Transverse colon (tissue), 4 donors: ENCODE results near the gene STH. TPM values are rescaled to one million over a fixed set of nuclear protein-coding genes. Genes with fewer than 3 reads are reported as not detected.
"Not testable (repeated sequence)": the region's sequence is repeated elsewhere in the genome, so short reads cannot be mapped to it uniquely, and the experiment has no call there.

Source experiments
- DNase-seq: peaks from one replicate; pipeline ENCODE4 v3.0.0-alpha.2; 2019
- H3K27ac ChIP-seq, 4 donors: fragments of 200-600 bp; sonication (generic); 2 replicates each; pipeline ENCODE4 v1.5.1; 2016 to 2018; ENCODE audit warnings: inconsistent platforms in 4 of 4
- H3K27me3 ChIP-seq: fragments of 200-600 bp; sonication (generic); 2 replicates; pipeline ENCODE4 v1.5.1; 2017; ENCODE audit warnings: inconsistent platforms
- H3K36me3 ChIP-seq, 4 donors: fragments of 200-600 bp; sonication (generic); 2 replicates each; pipeline ENCODE4 v1.5.1; 2017 to 2019; ENCODE audit warnings: inconsistent platforms in 4 of 4
- H3K4me1 ChIP-seq, 4 donors: fragments of 200-600 bp; sonication (generic); 2 replicates each; pipeline ENCODE4 v1.5.1; 2017 to 2020; ENCODE audit warnings: inconsistent platforms in 4 of 4
- H3K4me3 ChIP-seq, 4 donors: fragments of 200-600 bp; sonication (generic); 1 replicate in 1 of 4; 2 replicates in 3 of 4; pipeline versions ENCODE4 v1.5.1 to v1.6.1; 2017 to 2019; ENCODE audit warnings: inconsistent platforms in 4 of 4
- H3K9me3 ChIP-seq, 2 donors: fragments of 200-600 bp; sonication (generic); 2 replicates each; pipeline ENCODE4 v1.5.1; 2017 to 2019; ENCODE audit warnings: inconsistent platforms in 2 of 2
- CTCF ChIP-seq, 5 experiments: fragments of 200-600 bp in 3 of 5; fragments of 450-650 bp in 2 of 5; sonication (generic) in 3 of 5; IDR thresholded peaks; 1 replicate in 2 of 5; 2 replicates in 3 of 5; pipeline ENCODE4 v1.5.1; 2016 to 2017; ENCODE audit warnings: antibody characterized with exemption in 5 of 5, inconsistent platforms in 3 of 5, mild to moderate bottlenecking in 2 of 5, moderate library complexity in 1 of 5
- EP300 ChIP-seq: sonication (generic); formaldehyde crosslinking; IDR thresholded peaks from one replicate; pipeline ENCODE4 v1.6.1; 2017; ENCODE audit warnings: antibody characterized with exemption, low read depth
- POLR2A ChIP-seq: fragments of 450-650 bp; IDR thresholded peaks from one replicate; pipeline ENCODE4 v1.6.1; 2016; ENCODE audit warnings: antibody characterized with exemption, mild to moderate bottlenecking, moderate library complexity
- POLR2AphosphoS5 ChIP-seq, 3 donors: sonication (generic); formaldehyde crosslinking; IDR thresholded peaks; one replicate each; pipeline ENCODE4 v1.6.1; 2016; ENCODE audit warnings: antibody characterized with exemption in 3 of 3
- WGBS, 2 donors: methylation state at CpG; one replicate each; pipeline ENCODE4 v1.1.5; 2018; ENCODE audit warnings: low coverage in 1 of 2; 5-methylcytosine and 5-hydroxymethylcytosine counted together
- in situ Hi-C, 4 donors: fragments of 200-750 bp; cut with MboI; loops; one replicate each; pipeline versions ENCODE4 v1.15.0 to v1.15.1; 2017; ENCODE audit warnings: low sequenced_read_pairs in 3 of 4, low pct_ligation_motif_present in 1 of 4, low pct_unique_long_range_greater_than_20kb in 1 of 4
- intact Hi-C: fragments of 100-400 bp; cut with DNase I; formaldehyde crosslinking; loops from one replicate; pipeline ENCODE4 v1.15.1; 2023; ENCODE audit warnings: low total_unique reads
- total RNA-seq, 4 donors: library from RNA; depleted of rRNA; stranded (reverse); fragments of >200 nt; gene quantifications; one replicate each; pipeline ENCODE4 v1.1.0, GENCODE V29; 2016

STH gene
- total RNA-seq, 4 donors from 2014 or later = not detected

- in situ Hi-C loops = no loop called here
- 100% methylated on average over 7 of the region's 7 CpGs; no CpG with 5 or more reads in 1 of the 2 donors for WGBS, 2 donors
- no peak for TF ChIP-seq EP300
- no peak for TF ChIP-seq CTCF (IDR thresholded peaks at IDR 0.05)
- TF ChIP-seq POLR2A = no peak
- no peak for TF ChIP-seq POLR2AphosphoS5 (IDR thresholded peaks at IDR 0.05)
These were observed 14.1 kb downstream of the STH start for GRCh38 chr17:46013127-46013501.

GRCh38 chr17:46013502-46014165 lies 14.6 kb downstream of the STH start:
- TF ChIP-seq CTCF (IDR thresholded peaks at IDR 0.05) (no peak), POLR2A (no peak), POLR2AphosphoS5 (IDR thresholded peaks at IDR 0.05) (no peak), EP300 (no peak)

More at GRCh38 chr17:46013127-46013501, 14.1 kb downstream of the STH start:
- Histone ChIP-seq H3K4me1 (no peaks in the 10 kb centered on the region), H3K9me3 (no peaks in the 10 kb centered on the region), H3K27me3 (no peaks in the 10 kb centered on the region), H3K27ac (no peak overlapping the region), H3K4me3 (no peak overlapping the region), H3K36me3 (no peaks in the 10 kb centered on the region)
- intact Hi-C loops = no loop called here
- DNase-seq = no peak

DNA sequence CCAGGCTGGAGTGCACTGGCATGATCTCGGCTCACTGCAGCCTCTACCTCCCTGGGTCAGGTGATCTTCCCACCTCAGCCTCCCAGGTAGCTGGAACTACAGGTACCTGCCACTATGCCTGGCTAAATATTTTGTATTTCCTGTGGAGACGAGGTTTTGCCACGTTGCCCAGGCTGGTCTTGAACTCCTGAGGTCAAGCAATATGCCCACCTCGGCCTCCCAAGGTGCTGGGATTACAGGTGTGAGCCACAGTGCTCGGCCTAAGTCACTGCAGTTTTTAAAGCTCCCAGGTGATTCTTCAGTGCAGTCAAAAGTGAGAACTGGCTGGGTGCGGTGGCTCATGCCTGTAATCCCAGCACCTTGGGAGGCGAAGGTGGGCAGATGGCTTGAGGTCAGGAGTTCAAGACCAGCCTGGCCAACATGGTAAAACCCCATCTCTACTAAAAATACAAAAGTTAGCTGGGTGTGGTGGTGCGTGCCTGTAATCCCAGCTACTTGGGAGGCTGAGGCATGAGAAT lies 20.4 kb downstream of the STH start:
- H3K4me3 ChIP-seq, H3K36me3 ChIP-seq, intact Hi-C loops, H3K4me1 ChIP-seq, H3K27me3 ChIP-seq, H3K9me3 ChIP-seq, H3K27ac ChIP-seq, DNase-seq, in situ Hi-C loops: not testable (repeated sequence)
- WGBS, 2 donors = 86% methylated on average over 8 of the region's 8 CpGs; no CpG with 5 or more reads in 1 of the 2 donors

More at GRCh38 chr17:46013502-46014165, 14.6 kb downstream of the STH start:
- Histone ChIP-seq H3K27me3 (no peaks in the 10 kb centered on the region), H3K9me3 (no peaks in the 10 kb centered on the region), H3K4me1 (no peaks in the 10 kb centered on the region), H3K27ac (no peak overlapping the region), H3K4me3 (no peak overlapping the region), H3K36me3 (no peaks in the 10 kb centered on the region)
- no peak for DNase-seq
- in situ Hi-C loops = no loop called here
- intact Hi-C loops = no loop called here
- WGBS, 2 donors = 85 to 100% methylated on average over 1 to 9 of the region's 9 CpGs

- peak; percentile 33 for DNase-seq
- in situ Hi-C loops = no loop called here
- peak overlapping the region in 2 of 4 donors; percentile 11 to 46 for H3K27ac ChIP-seq
- intact Hi-C loops = no loop called here
- no peaks in the 10 kb centered on the region for H3K9me3 ChIP-seq
- 83 to 88% methylated on average over 1 to 14 of the region's 14 CpGs for WGBS, 2 donors
- TF ChIP-seq POLR2A = no peak
- TF ChIP-seq CTCF (IDR thresholded peaks at IDR 0.05) = no peak
- no peak for TF ChIP-seq POLR2AphosphoS5 (IDR thresholded peaks at IDR 0.05)
- no peak for TF ChIP-seq EP300
- H3K36me3 ChIP-seq = no peaks in the 10 kb centered on the region
- H3K27me3 ChIP-seq = no peaks in the 10 kb centered on the region
- H3K4me3 ChIP-seq = no peak overlapping the region
- no peaks in the 10 kb centered on the region for H3K4me1 ChIP-seq
These were observed 21.1 kb downstream of the STH start for GRCh38 chr17:46020023-46020761.
